Fibroblast of lung (primary cell): ENCODE data around the gene DAAM1. TPM values are rescaled to one million over a fixed set of nuclear protein-coding genes. Genes with fewer than 3 reads are reported as not detected.

ENCODE experiments used
- DNase-seq, 2 donors: peaks; one replicate each; pipeline versions ENCODE4 v3.0.0 to v3.0.0-alpha.2; 2010; ENCODE audit warnings: low read depth in 2 of 2
- H2AFZ ChIP-seq: 2 replicates; pipeline ENCODE4 v1.5.1; 2012; ENCODE audit warnings: low read length, control low read depth, inconsistent platforms
- H3K27ac ChIP-seq: 2 replicates; pipeline ENCODE4 v1.5.1; 2011; ENCODE audit warnings: low read length, control low read depth; ENCODE audit not compliant: insufficient read depth
- H3K27me3 ChIP-seq: 2 replicates; pipeline ENCODE4 v1.5.1; 2011; ENCODE audit warnings: mild to moderate bottlenecking, low read length; ENCODE audit not compliant: control insufficient read depth, insufficient read depth
- H3K36me3 ChIP-seq: 2 replicates; pipeline ENCODE4 v1.5.1; 2011; ENCODE audit warnings: low read length; ENCODE audit not compliant: control insufficient read depth, insufficient read depth
- H3K4me1 ChIP-seq: 2 replicates; pipeline ENCODE4 v1.5.1; 2011; ENCODE audit warnings: low read length; ENCODE audit not compliant: control insufficient read depth, insufficient read depth; ENCODE audit errors: extremely low read depth
- H3K4me2 ChIP-seq: 2 replicates; pipeline ENCODE4 v1.5.1; 2011; ENCODE audit warnings: low read length, control low read depth; ENCODE audit not compliant: insufficient read depth; ENCODE audit errors: extremely low read depth
- H3K4me3 ChIP-seq, 4 experiments: fragments of 200-600 bp in 1 of 4; sonication (generic) in 1 of 4; replicated peaks in 1 of 4; 2 replicates each; pipeline ENCODE4 v1.5.1; 2011 to 2016; ENCODE audit warnings: low read length in 4 of 4, low read depth in 3 of 4, mild to moderate bottlenecking in 3 of 4, control low read depth in 2 of 4, inconsistent platforms in 1 of 4, mixed read lengths in 1 of 4; ENCODE audit not compliant: insufficient read depth in 1 of 4; ENCODE audit errors: control extremely low read depth in 1 of 4
- H3K79me2 ChIP-seq: 2 replicates; pipeline ENCODE4 v1.5.1; 2012; ENCODE audit warnings: mild to moderate bottlenecking, low read length, inconsistent platforms; ENCODE audit not compliant: control insufficient read depth, insufficient read depth
- H3K9ac ChIP-seq: 2 replicates; pipeline ENCODE4 v1.5.1; 2011; ENCODE audit warnings: mild to moderate bottlenecking, low read length, control low read depth; ENCODE audit not compliant: insufficient read depth
- H3K9me3 ChIP-seq: 2 replicates; pipeline ENCODE4 v1.5.1; 2012; ENCODE audit warnings: low read depth, low read length; ENCODE audit not compliant: control insufficient read depth, insufficient read depth
- H4K20me1 ChIP-seq: 2 replicates; pipeline ENCODE4 v1.5.1; 2011; ENCODE audit warnings: low read length; ENCODE audit not compliant: control insufficient read depth, insufficient read depth; ENCODE audit errors: extremely low read depth
- EZH2 ChIP-seq: IDR thresholded peaks from 2 replicates; pipeline ENCODE4 v1.5.1; 2012; ENCODE audit warnings: low read length, control low read depth, mild to moderate bottlenecking; ENCODE audit errors: missing control alignments
- polyA plus RNA-seq, 2 donors: library from polyadenylated mRNA; depleted of rRNA in 1 of 2; stranded (reverse) in 1 of 2; unstranded in 1 of 2; fragments of >200 nt; gene quantifications; 2 replicates each; pipeline ENCODE4 v1.2.1, GENCODE V29; 2011 to 2012; ENCODE audit warnings: missing spikeins in 1 of 2
- total RNA-seq: library from RNA; depleted of rRNA; stranded (reverse); fragments of >200 nt; gene quantifications from 2 replicates; pipeline ENCODE4 v1.2.1, GENCODE V29; 2014
- TF ChIP-seq, protein P1 (sequence below), 2 donors: IDR thresholded peaks in 1 of 2; conservative IDR thresholded peaks in 1 of 2; 1 replicate in 1 of 2; 2 replicates in 1 of 2; pipeline ENCODE4 v1.5.1; 2011 to 2012; ENCODE audit warnings: low read length in 2 of 2, control low read depth in 1 of 2, inconsistent platforms in 1 of 2, low read depth in 1 of 2, mild to moderate bottlenecking in 1 of 2

Gene DAAM1
- total and polyA plus RNA-seq, 2 donors (not counting 1 experiment from before 2014, with no cell fraction given): 15.5 to 36.3 TPM

DNA sequence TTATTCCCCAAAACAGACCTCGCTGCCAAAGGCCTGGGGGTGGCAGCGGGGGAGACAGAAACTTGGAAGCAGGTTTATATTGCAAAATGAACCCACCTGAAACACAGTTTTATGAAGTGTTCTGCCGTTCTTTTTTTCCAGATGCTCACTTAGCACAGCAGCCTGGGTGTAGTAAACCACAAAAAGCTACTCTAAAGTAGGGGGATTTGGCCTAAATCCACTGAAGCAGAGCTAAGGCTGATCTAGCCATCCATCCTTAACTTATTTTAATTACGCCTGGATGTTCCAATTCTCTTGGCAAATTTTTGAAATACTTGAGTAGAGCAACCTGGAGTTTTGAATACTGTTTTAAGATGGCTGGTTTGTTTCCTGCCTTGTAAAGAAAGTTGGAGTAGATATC is 155.5 kb downstream of the DAAM1 start:
- Histone ChIP-seq H3K4me3 (no peak overlapping the region), H3K36me3 (peaks cover 2% of the 10 kb centered on the region)

DNA sequence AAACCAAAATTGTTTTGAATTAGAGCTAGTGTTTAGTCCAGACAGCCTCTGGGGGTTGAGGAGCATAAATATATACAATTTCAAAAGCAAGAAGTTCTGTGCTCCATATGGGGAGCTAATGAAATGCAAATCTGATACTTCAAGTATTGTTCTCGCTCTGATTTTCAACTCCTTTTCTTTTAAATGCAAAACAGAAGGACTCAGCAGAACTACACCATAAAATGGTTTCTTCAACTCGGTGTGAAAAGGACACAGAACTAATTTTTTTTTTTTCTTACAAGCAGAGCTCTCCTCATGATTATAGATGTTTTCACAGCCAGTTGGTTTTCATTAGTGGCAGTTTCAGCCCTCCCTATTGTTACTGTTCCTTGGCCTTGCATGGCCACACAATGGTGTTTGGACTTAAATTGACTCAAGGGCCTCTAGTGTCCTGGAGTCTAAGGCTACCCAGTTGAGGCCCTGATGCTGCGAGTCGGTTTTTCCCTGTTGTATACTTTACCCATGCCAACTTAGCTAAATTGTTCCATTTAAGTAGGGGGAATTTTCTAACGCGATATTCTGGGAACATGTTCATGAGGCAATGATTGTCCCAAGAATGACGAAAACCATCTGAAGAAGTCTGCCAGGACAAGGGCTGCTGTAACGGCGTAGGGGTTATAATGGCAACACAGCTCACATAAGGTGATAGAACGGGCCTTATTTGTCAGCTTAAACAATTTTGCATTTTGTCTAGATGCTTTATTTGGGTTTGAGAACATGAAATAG is 156.4 kb downstream of the DAAM1 start:
- H3K9me3 ChIP-seq: no peaks in the 10 kb centered on the region
- no peaks in the 10 kb centered on the region for H3K79me2 ChIP-seq
- H3K9ac ChIP-seq: no peak overlapping the region
- H2AFZ ChIP-seq: no peak overlapping the region
- H3K27me3 ChIP-seq: no peaks in the 10 kb centered on the region
- no peaks in the 10 kb centered on the region for H3K4me1 ChIP-seq
- H3K4me2 ChIP-seq: no peak overlapping the region
- no peak for DNase-seq
- H3K4me3 ChIP-seq: no peak overlapping the region
- TF ChIP-seq EZH2: no peak
- TF ChIP-seq, protein P1, sequence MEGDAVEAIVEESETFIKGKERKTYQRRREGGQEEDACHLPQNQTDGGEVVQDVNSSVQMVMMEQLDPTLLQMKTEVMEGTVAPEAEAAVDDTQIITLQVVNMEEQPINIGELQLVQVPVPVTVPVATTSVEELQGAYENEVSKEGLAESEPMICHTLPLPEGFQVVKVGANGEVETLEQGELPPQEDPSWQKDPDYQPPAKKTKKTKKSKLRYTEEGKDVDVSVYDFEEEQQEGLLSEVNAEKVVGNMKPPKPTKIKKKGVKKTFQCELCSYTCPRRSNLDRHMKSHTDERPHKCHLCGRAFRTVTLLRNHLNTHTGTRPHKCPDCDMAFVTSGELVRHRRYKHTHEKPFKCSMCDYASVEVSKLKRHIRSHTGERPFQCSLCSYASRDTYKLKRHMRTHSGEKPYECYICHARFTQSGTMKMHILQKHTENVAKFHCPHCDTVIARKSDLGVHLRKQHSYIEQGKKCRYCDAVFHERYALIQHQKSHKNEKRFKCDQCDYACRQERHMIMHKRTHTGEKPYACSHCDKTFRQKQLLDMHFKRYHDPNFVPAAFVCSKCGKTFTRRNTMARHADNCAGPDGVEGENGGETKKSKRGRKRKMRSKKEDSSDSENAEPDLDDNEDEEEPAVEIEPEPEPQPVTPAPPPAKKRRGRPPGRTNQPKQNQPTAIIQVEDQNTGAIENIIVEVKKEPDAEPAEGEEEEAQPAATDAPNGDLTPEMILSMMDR (conservative IDR thresholded peaks at IDR 0.05 in 1 of 2, IDR thresholded peaks at IDR 0.05 in 1 of 2; ENCODE audit: low read depth in 1 of 2, low read length in 2 of 2): no peak
- peaks cover 2% of the 10 kb centered on the region for H3K36me3 ChIP-seq
- no peak overlapping the region for H3K27ac ChIP-seq
- H4K20me1 ChIP-seq: no peaks in the 10 kb centered on the region

More for the DNA sequence above, 155.5 kb downstream of the DAAM1 start:
- DNase-seq: no peak
- Histone ChIP-seq H4K20me1 (no peaks in the 10 kb centered on the region), H3K27me3 (no peaks in the 10 kb centered on the region), H3K9me3 (no peaks in the 10 kb centered on the region), H3K4me1 (no peaks in the 10 kb centered on the region), H3K79me2 (no peaks in the 10 kb centered on the region), H3K27ac (no peak overlapping the region), H2AFZ (no peak overlapping the region), H3K4me2 (no peak overlapping the region), H3K9ac (no peak overlapping the region)
- no peak for TF ChIP-seq EZH2
- TF ChIP-seq, protein P1 (conservative IDR thresholded peaks at IDR 0.05 in 1 of 2, IDR thresholded peaks at IDR 0.05 in 1 of 2; ENCODE audit: low read depth in 1 of 2, low read length in 2 of 2): no peak

DNA sequence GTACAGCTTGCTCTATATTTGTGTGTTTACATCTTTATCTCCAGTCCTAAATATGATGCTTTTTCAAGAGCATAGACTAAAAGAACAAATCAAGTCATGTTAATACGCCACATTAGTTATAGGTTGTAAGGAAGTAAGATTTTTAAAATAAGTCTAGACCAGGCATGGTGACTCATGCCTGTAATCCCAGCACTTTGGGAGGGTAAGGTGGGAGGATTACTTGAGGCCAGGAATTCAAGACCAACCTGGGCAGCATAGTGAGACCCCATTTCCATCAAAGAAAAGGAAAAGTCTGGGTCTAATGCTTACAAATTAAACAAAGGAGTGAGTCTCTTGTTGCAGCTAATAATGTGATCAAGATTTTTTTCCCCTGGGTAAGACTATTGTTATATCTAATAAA is 157.9 kb downstream of the DAAM1 start:
- H4K20me1 ChIP-seq: no peaks in the 10 kb centered on the region
- no peaks in the 10 kb centered on the region for H3K27me3 ChIP-seq
- peaks cover 2% of the 10 kb centered on the region for H3K36me3 ChIP-seq
- H3K27ac ChIP-seq: no peak overlapping the region
- H3K4me1 ChIP-seq: no peaks in the 10 kb centered on the region
- H2AFZ ChIP-seq: no peak overlapping the region
- H3K9me3 ChIP-seq: no peaks in the 10 kb centered on the region
- H3K9ac ChIP-seq: no peak overlapping the region
- no peak for TF ChIP-seq EZH2
- no peak overlapping the region for H3K4me2 ChIP-seq
- DNase-seq: peak in 1 of 2 donors; percentile 54
- no peak overlapping the region for H3K4me3 ChIP-seq
- H3K79me2 ChIP-seq: no peaks in the 10 kb centered on the region
